ENCODE results near the gene NT5DC3.

DNA sequence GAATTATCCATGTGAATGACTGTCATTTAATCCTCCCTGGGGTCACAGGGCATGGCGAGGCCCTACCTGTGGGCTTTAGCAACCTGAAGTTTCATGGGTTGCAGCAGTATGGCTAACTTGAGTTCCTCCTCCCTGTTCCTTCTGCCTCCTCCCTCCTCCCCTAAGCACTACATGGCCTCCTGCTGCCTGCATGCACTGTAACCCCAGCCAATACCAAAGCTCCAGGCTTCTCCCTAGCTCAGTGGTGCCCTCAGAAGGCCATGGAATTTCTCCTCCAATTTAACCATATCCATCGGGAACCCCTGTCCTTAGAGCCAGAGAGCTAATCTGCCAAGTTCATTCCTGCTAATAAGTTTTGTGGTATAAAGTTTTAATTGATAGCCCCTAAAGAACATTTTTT is 95.1 kb downstream of the NT5DC3 start:
- TF ChIP-seq POLR2A (IDR thresholded peaks at IDR 0.05), result no peak
- TF ChIP-seq, protein P1, sequence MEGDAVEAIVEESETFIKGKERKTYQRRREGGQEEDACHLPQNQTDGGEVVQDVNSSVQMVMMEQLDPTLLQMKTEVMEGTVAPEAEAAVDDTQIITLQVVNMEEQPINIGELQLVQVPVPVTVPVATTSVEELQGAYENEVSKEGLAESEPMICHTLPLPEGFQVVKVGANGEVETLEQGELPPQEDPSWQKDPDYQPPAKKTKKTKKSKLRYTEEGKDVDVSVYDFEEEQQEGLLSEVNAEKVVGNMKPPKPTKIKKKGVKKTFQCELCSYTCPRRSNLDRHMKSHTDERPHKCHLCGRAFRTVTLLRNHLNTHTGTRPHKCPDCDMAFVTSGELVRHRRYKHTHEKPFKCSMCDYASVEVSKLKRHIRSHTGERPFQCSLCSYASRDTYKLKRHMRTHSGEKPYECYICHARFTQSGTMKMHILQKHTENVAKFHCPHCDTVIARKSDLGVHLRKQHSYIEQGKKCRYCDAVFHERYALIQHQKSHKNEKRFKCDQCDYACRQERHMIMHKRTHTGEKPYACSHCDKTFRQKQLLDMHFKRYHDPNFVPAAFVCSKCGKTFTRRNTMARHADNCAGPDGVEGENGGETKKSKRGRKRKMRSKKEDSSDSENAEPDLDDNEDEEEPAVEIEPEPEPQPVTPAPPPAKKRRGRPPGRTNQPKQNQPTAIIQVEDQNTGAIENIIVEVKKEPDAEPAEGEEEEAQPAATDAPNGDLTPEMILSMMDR (IDR thresholded peaks at IDR 0.05), result no peak
- TF ChIP-seq EP300 (IDR thresholded peaks at IDR 0.05), result no peak

Measured in tibial nerve (tissue), 4 donors.